Activated naive CD4-positive, alpha-beta T cell treated with anti-CD3 and anti-CD28 coated beads for 36 hours (primary cell): ENCODE measurements around the gene CFHR3. TPM values are rescaled to one million over a fixed set of nuclear protein-coding genes. Genes with fewer than 3 reads are reported as not detected.
"Not testable (repeated sequence)": the region's sequence is repeated elsewhere in the genome, so short reads cannot be mapped to it uniquely, and the experiment has no call there.

Source experiments
- CTCF ChIA-PET: fragments of 350-600 bp; sonication (Branson Sonifier 250); formaldehyde crosslinking; loops from one replicate; lab custom pipeline; 2021; ENCODE audit warnings: antibody characterized with exemption; lab: Charles Lee
- DNase-seq: peaks from one replicate; pipeline ENCODE4 v3.0.0-alpha.2; 2020
- H3K27ac Mint-ChIP-seq: one replicate; pipeline ENCODE4 v1.8.0; 2021; ENCODE audit warnings: mild to moderate bottlenecking, mixed read lengths
- H3K27me3 Mint-ChIP-seq: one replicate; pipeline ENCODE4 v1.8.0; 2021; ENCODE audit warnings: low read depth, mixed read lengths
- H3K36me3 Mint-ChIP-seq: one replicate; pipeline ENCODE4 v1.8.0; 2021; ENCODE audit warnings: low read depth, mixed read lengths
- H3K4me1 Mint-ChIP-seq: one replicate; pipeline ENCODE4 v1.8.0; 2021; ENCODE audit warnings: low read depth, mixed read lengths
- H3K4me3 Mint-ChIP-seq: one replicate; pipeline ENCODE4 v1.8.0; 2021; ENCODE audit warnings: mild to moderate bottlenecking, moderate library complexity, mixed read lengths
- H3K9me3 Mint-ChIP-seq: one replicate; pipeline ENCODE4 v1.8.0; 2021; ENCODE audit warnings: mixed read lengths
- intact Hi-C: fragments of 100-400 bp; cut with micrococcal nuclease; formaldehyde crosslinking; loops from one replicate; pipeline ENCODE4 v1.15.1; 2023
- total RNA-seq, 2 experiments: library from RNA; stranded (reverse); gene quantifications; one replicate each; pipeline ENCODE4 v1.2.3, GENCODE V29; 2021

Gene CFHR3
- total RNA-seq, 2 experiments from 2014 or later, result not detected

GRCh38 chr1:196779093-196779492 lies 4.5 kb downstream of the CFHR3 start:
- Mint-ChIP-seq H3K27ac (no peak overlapping the region), H3K4me3 (no peak overlapping the region), H3K36me3 (no peaks in the 10 kb centered on the region), H3K4me1 (no peaks in the 10 kb centered on the region), H3K27me3 (no peaks in the 10 kb centered on the region), H3K9me3 (no peaks in the 10 kb centered on the region)
- DNase-seq, result no peak
- CTCF ChIA-PET, result no interaction called here
- intact Hi-C loops, result no loop called here

GRCh38 chr1:196791252-196791651 lies 16.6 kb downstream of the CFHR3 start:
- H3K36me3 Mint-ChIP-seq, H3K27ac Mint-ChIP-seq, CTCF ChIA-PET, H3K4me1 Mint-ChIP-seq, intact Hi-C loops, DNase-seq, H3K4me3 Mint-ChIP-seq, H3K9me3 Mint-ChIP-seq, H3K27me3 Mint-ChIP-seq: not testable (repeated sequence)

GRCh38 chr1:196794103-196794502 lies 19.5 kb downstream of the CFHR3 start:
- CTCF ChIA-PET, H3K4me3 Mint-ChIP-seq, H3K4me1 Mint-ChIP-seq, H3K27ac Mint-ChIP-seq, DNase-seq, H3K36me3 Mint-ChIP-seq, intact Hi-C loops, H3K9me3 Mint-ChIP-seq, H3K27me3 Mint-ChIP-seq: not testable (repeated sequence)

GRCh38 chr1:196797891-196798290 lies 23.3 kb downstream of the CFHR3 start:
- Mint-ChIP-seq H3K27ac (no peak overlapping the region), H3K4me3 (no peak overlapping the region), H3K27me3 (no peaks in the 10 kb centered on the region), H3K36me3 (no peaks in the 10 kb centered on the region), H3K9me3 (peaks cover 4% of the 10 kb centered on the region), H3K4me1 (no peaks in the 10 kb centered on the region)
- intact Hi-C loops, result no loop called here
- no peak for DNase-seq
- CTCF ChIA-PET, result no interaction called here

GRCh38 chr1:196801920-196802319 lies 27.3 kb downstream of the CFHR3 start:
- H3K4me1 Mint-ChIP-seq, CTCF ChIA-PET, H3K27me3 Mint-ChIP-seq, DNase-seq, H3K4me3 Mint-ChIP-seq, H3K9me3 Mint-ChIP-seq, H3K27ac Mint-ChIP-seq, H3K36me3 Mint-ChIP-seq, intact Hi-C loops: not testable (repeated sequence)

- H3K36me3 Mint-ChIP-seq, result no peaks in the 10 kb centered on the region
- no peaks in the 10 kb centered on the region for H3K9me3 Mint-ChIP-seq
- CTCF ChIA-PET, result interaction anchor here (0.6 kb wide), 1 partner anchor 355 kb away, joined by 4 read pairs; no protein-coding TSS in a partner anchor
- intact Hi-C loops, result no loop called here
- H3K4me3 Mint-ChIP-seq, result no peak overlapping the region
- DNase-seq, result no peak
- H3K27ac Mint-ChIP-seq, result no peak overlapping the region
- no peaks in the 10 kb centered on the region for H3K4me1 Mint-ChIP-seq
- H3K27me3 Mint-ChIP-seq, result no peaks in the 10 kb centered on the region
Observed at GRCh38 chr1:196808529-196809235, 34.0 kb downstream of the CFHR3 start.

GRCh38 chr1:196817442-196817841 lies 42.8 kb downstream of the CFHR3 start:
- H3K27ac Mint-ChIP-seq, DNase-seq, H3K27me3 Mint-ChIP-seq, H3K4me1 Mint-ChIP-seq, H3K36me3 Mint-ChIP-seq, H3K9me3 Mint-ChIP-seq, H3K4me3 Mint-ChIP-seq, CTCF ChIA-PET, intact Hi-C loops: not testable (repeated sequence)

GRCh38 chr1:196819531-196819930 lies 44.9 kb downstream of the CFHR3 start, which contains the start of gene CFHR1:
Gene CFHR1, plus strand, starts transcription at chr1:196819731. Its CDS starts 114 bp downstream, at chr1:196819845.
- CTCF ChIA-PET, DNase-seq, H3K27me3 Mint-ChIP-seq, H3K27ac Mint-ChIP-seq, H3K4me3 Mint-ChIP-seq, H3K36me3 Mint-ChIP-seq, H3K9me3 Mint-ChIP-seq, intact Hi-C loops, H3K4me1 Mint-ChIP-seq: not testable (repeated sequence)

- CTCF ChIA-PET, H3K27ac Mint-ChIP-seq, H3K9me3 Mint-ChIP-seq, DNase-seq, H3K4me3 Mint-ChIP-seq, H3K4me1 Mint-ChIP-seq, H3K36me3 Mint-ChIP-seq, H3K27me3 Mint-ChIP-seq: not testable (repeated sequence)
- intact Hi-C loops, result loop anchor here (2.0 to 10.0 kb wide), 3 partner anchors 227 to 529 kb away; partner anchors contain the start of gene ASPM
Observed at GRCh38 chr1:196827860-196828259, 53.2 kb downstream of the CFHR3 start.

Other genes with a start within 250 kb of the CFHR3 start
- gene KCNT2, start 166.4 kb upstream of the CFHR3 start, total RNA-seq, result not detected
- not detected for gene CFH, start 122.8 kb upstream of the CFHR3 start, total RNA-seq
- not detected for gene CFHR1, start 44.9 kb downstream of the CFHR3 start, total RNA-seq
- not detected for gene CFHR4, start 113.2 kb downstream of the CFHR3 start, total RNA-seq
- not detected for gene CFHR2, start 168.9 kb downstream of the CFHR3 start, total RNA-seq
- gene CFHR5, start 202.7 kb downstream of the CFHR3 start, total RNA-seq, result not detected